GM19238 (cell line): ENCODE measurements around the gene SF3B5.
"Not testable (repeated sequence)": the region's sequence is repeated elsewhere in the genome, so short reads cannot be mapped to it uniquely, and the experiment has no call there.

Experiments used
- DNase-seq: peaks from one replicate; pipeline ENCODE4 v3.0.0; 2011; ENCODE audit warnings: low spot score; ENCODE audit not compliant: insufficient read length

The SF3B5 gene

GRCh38 chr6:144104898-144105487, 9.6 kb upstream of the SF3B5 start:
- DNase-seq: peak; percentile 23

GRCh38 chr6:144104488-144104887, 9.1 kb upstream of the SF3B5 start:
- DNase-seq: no peak

- no peak for DNase-seq
These were observed 7.7 kb upstream of the SF3B5 start for GRCh38 chr6:144103026-144103563.

- DNase-seq: no peak
These were observed 3.6 kb upstream of the SF3B5 start for GRCh38 chr6:144098993-144099392.

- DNase-seq: no peak
These were observed 641 bp downstream of the SF3B5 start for GRCh38 chr6:144094731-144095133.

- DNase-seq: no peak
These were observed 1.7 kb downstream of the SF3B5 start for GRCh38 chr6:144093658-144094057.

- DNase-seq: no peak
These were observed 2.1 kb downstream of the SF3B5 start for GRCh38 chr6:144093236-144093635.

- no peak for DNase-seq
These were observed 5.0 kb downstream of the SF3B5 start for GRCh38 chr6:144090384-144090783.

GRCh38 chr6:144087789-144088426, 7.5 kb downstream of the SF3B5 start:
- no peak for DNase-seq

GRCh38 chr6:144086959-144087358, 8.4 kb downstream of the SF3B5 start:
- DNase-seq: no peak

- no peak for DNase-seq
These were observed 12.2 kb downstream of the SF3B5 start for GRCh38 chr6:144083172-144083571.

- DNase-seq: not testable (repeated sequence)
These were observed 13.0 kb downstream of the SF3B5 start for GRCh38 chr6:144082412-144082811.

GRCh38 chr6:144077871-144078270, 17.5 kb downstream of the SF3B5 start:
- DNase-seq: no peak

- no peak for DNase-seq
These were observed 19.5 kb downstream of the SF3B5 start for GRCh38 chr6:144075875-144076274.

GRCh38 chr6:144075187-144075586, 20.2 kb downstream of the SF3B5 start:
- no peak for DNase-seq

GRCh38 chr6:144073024-144073423, 22.3 kb downstream of the SF3B5 start:
- DNase-seq: no peak

GRCh38 chr6:144069506-144069905, 25.9 kb downstream of the SF3B5 start:
- no peak for DNase-seq

- DNase-seq: no peak
These were observed 26.6 kb downstream of the SF3B5 start for GRCh38 chr6:144068794-144069193.

- DNase-seq: peak; percentile 45
These were observed 28.5 kb downstream of the SF3B5 start for GRCh38 chr6:144066741-144067484.

- no peak for DNase-seq
These were observed 29.1 kb downstream of the SF3B5 start for GRCh38 chr6:144066255-144066654.

GRCh38 chr6:144065213-144065660, 30.1 kb downstream of the SF3B5 start:
- DNase-seq: no peak
